ENCODE results near the gene HNRNPA2B1. TPM values are rescaled to one million over a fixed set of nuclear protein-coding genes. Genes with fewer than 3 reads are reported as not detected.

The HNRNPA2B1 gene
- total RNA-seq, 3 donors from 2014 or later (not counting 1 experiment from before 2014, with no cell fraction given), result 473 to 627 (median 585) TPM

DNA sequence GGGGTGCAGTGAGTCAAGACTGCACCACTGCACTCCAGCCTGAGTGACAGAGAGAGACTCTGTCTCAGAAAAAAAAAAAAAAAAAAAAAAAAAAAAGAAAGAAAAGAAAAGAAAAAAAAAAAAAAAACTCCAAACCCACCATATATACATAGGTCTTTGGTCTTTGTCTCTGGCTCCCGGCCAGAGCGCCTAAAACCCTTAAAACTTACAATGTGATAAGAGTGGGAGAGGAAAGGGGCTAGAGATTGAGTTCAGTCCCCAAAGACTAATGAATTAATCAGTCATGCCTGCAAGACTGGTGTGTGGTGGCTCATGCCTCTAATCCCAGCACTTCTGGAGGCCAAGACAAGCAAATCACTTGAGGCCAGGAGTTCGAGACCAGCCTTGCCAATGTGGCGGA, 55.3 kb downstream of the HNRNPA2B1 start:
- Histone ChIP-seq H3K9me3 (ENCODE audit: control insufficient read depth, insufficient read depth, low read length) (no peaks in the 10 kb centered on the region), H3K27me3 (ENCODE audit: control insufficient read depth, insufficient read depth, low read length) (no peaks in the 10 kb centered on the region), H3K36me3 (ENCODE audit: control insufficient read depth, insufficient read depth, low read length) (no peaks in the 10 kb centered on the region), H3K27ac (ENCODE audit: low read length) (no peak overlapping the region), H3K4me1 (ENCODE audit: control insufficient read depth, insufficient read depth, low read length) (no peaks in the 10 kb centered on the region), H3K4me3 (ENCODE audit: low read length) (no peak overlapping the region)
- no peaks in the 10 kb centered on the region for H3K9me3 Mint-ChIP-seq
- no peak for DNase-seq
- TF ChIP-seq, protein P1, sequence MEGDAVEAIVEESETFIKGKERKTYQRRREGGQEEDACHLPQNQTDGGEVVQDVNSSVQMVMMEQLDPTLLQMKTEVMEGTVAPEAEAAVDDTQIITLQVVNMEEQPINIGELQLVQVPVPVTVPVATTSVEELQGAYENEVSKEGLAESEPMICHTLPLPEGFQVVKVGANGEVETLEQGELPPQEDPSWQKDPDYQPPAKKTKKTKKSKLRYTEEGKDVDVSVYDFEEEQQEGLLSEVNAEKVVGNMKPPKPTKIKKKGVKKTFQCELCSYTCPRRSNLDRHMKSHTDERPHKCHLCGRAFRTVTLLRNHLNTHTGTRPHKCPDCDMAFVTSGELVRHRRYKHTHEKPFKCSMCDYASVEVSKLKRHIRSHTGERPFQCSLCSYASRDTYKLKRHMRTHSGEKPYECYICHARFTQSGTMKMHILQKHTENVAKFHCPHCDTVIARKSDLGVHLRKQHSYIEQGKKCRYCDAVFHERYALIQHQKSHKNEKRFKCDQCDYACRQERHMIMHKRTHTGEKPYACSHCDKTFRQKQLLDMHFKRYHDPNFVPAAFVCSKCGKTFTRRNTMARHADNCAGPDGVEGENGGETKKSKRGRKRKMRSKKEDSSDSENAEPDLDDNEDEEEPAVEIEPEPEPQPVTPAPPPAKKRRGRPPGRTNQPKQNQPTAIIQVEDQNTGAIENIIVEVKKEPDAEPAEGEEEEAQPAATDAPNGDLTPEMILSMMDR (IDR thresholded peaks at IDR 0.05), result no peak
- no peak for ATAC-seq
- peaks cover 13 to 21% of the 10 kb centered on the region in 2 donors for H3K27me3 Mint-ChIP-seq (ENCODE audit: low read depth in 2 of 2)
- no peak overlapping the region for H3K27ac Mint-ChIP-seq
- WGBS (ENCODE audit: insufficient coverage), result no CpG with 5 or more reads among the region's 4 CpGs
- intact Hi-C loops (cut with micrococcal nuclease), result no loop called here
- H3K36me3 Mint-ChIP-seq, result no peaks in the 10 kb centered on the region
- H3K4me1 Mint-ChIP-seq, result no peaks in the 10 kb centered on the region
- H3K4me3 Mint-ChIP-seq, result no peak overlapping the region

DNA sequence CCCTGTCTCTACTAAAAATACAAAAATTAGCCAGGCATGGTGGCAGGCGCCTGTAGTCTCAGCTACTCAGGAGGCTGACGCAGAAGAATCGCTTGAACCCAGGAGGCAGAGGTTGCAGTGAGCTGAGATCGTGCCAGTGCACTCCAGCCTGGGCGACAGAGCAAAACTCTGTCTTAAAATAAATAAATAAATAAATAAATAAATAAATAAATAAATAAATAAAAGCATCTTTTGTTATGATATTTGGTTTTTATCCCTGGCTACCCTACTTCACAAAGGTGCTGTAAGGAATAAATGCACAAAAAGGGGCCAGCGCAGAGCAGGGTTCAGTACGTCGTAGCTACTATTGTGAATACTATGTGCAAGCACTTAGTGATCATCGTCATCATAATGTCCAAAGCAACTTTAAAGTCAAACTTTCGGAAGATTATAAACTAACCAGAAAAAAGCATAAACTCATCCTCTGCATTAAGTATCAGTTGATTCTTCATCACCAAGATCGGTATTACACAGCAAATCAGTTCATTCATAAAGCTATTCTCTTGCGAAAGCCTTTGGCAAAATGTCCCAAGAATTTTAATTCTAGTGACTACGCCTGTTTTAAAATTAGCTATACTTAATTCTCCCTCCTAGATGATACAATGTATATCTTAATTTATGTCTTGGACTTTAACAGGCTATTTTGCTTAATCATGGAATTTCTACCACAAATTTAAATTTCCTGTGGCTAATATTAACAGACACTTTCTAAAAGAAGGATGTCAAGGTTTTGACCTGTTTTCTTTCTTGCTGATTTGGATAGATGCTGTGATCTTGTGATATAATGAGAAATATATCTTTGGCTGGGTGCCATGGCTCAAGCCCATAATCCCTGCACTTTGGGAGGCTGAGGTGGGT, 56.1 kb downstream of the HNRNPA2B1 start:
- no peaks in the 10 kb centered on the region for H3K36me3 Mint-ChIP-seq

DNA sequence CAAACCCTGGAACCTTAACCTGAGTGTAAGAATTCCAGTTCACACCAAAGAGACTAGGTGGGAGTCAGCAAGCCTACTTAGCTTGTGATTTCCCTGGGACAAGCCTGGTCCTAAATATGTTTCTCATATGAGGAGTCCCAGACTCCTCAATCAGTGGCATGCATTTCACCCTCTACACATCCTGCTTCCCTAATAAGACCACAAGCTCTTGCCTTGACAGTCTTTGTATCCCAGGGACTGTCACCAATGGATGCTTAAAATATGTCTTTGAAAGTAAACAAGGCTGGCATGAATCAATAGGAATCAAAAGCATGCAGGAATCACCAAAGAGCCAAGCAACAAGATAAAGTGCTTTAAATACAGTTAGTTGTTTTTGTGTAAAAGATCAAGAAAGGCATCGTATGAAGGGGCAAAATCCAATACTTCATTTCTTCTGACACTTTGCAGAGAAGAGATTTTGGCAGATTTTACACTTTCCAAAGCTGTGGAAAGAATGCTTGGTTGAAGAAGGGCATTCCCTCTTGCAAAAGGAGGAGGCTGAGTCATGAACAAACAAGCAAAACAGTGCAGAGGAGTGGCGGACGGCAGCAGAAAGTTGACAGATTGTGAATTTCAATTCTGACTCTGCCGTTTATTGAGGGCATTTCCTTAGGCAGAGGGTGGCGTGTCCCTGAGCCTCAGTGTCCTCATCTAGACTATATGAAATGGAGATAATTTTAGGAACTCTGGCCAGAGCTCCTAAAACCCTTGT, 57.1 kb downstream of the HNRNPA2B1 start:
- Mint-ChIP-seq H3K36me3 (no peaks in the 10 kb centered on the region), H3K4me3 (no peak overlapping the region), H3K27me3 (ENCODE audit: low read depth in 2 of 2) (peaks cover 13 to 19% of the 10 kb centered on the region in 2 donors), H3K27ac (no peak overlapping the region), H3K4me1 (no peaks in the 10 kb centered on the region), H3K9me3 (no peaks in the 10 kb centered on the region)
- Histone ChIP-seq H3K27ac (ENCODE audit: low read length) (no peak overlapping the region), H3K9me3 (ENCODE audit: control insufficient read depth, insufficient read depth, low read length) (no peaks in the 10 kb centered on the region), H3K27me3 (ENCODE audit: control insufficient read depth, insufficient read depth, low read length) (no peaks in the 10 kb centered on the region), H3K4me1 (ENCODE audit: control insufficient read depth, insufficient read depth, low read length) (no peaks in the 10 kb centered on the region), H3K36me3 (ENCODE audit: control insufficient read depth, insufficient read depth, low read length) (no peaks in the 10 kb centered on the region), H3K4me3 (ENCODE audit: low read length) (no peak overlapping the region)
- no peak for ATAC-seq
- no peak for DNase-seq
- WGBS (ENCODE audit: insufficient coverage), result 75% methylated on average over 4 of the region's 5 CpGs
- TF ChIP-seq, protein P1 (IDR thresholded peaks at IDR 0.05), result no peak
- intact Hi-C loops (cut with micrococcal nuclease), result no loop called here

More for the DNA sequence above, 56.1 kb downstream of the HNRNPA2B1 start:
- Mint-ChIP-seq H3K4me3 (no peak overlapping the region), H3K27ac (no peak overlapping the region), H3K27me3 (ENCODE audit: low read depth in 2 of 2) (peaks cover 13 to 19% of the 10 kb centered on the region in 2 donors), H3K4me1 (no peaks in the 10 kb centered on the region), H3K9me3 (no peaks in the 10 kb centered on the region)
- H3K27me3 ChIP-seq (ENCODE audit: control insufficient read depth, insufficient read depth, low read length), result no peaks in the 10 kb centered on the region
- H3K4me1 ChIP-seq (ENCODE audit: control insufficient read depth, insufficient read depth, low read length), result no peaks in the 10 kb centered on the region
- WGBS (ENCODE audit: insufficient coverage), result 98% methylated on average over 9 of the region's 13 CpGs
- DNase-seq, result no peak
- no peak overlapping the region for H3K27ac ChIP-seq (ENCODE audit: low read length)
- intact Hi-C loops (cut with micrococcal nuclease), result no loop called here
- H3K9me3 ChIP-seq (ENCODE audit: control insufficient read depth, insufficient read depth, low read length), result no peaks in the 10 kb centered on the region
- TF ChIP-seq, protein P1 (IDR thresholded peaks at IDR 0.05), result no peak
- no peak overlapping the region for H3K4me3 ChIP-seq (ENCODE audit: low read length)
- ATAC-seq, result no peak
- no peaks in the 10 kb centered on the region for H3K36me3 ChIP-seq (ENCODE audit: control insufficient read depth, insufficient read depth, low read length)
